HepG2 (cell line): Measurements from ENCODE around the gene PPP1R1B. TPM values are rescaled to one million over a fixed set of nuclear protein-coding genes. Genes with fewer than 3 reads are reported as not detected.

ENCODE experiments used
- BORCS8-MEF2B ChIP-seq: sonication (generic); formaldehyde crosslinking; IDR thresholded peaks from 2 replicates; pipeline ENCODE4 v1.8.0; 2022; ENCODE audit warnings: mild to moderate bottlenecking, missing genetic modification reagents
- CBX2 ChIP-seq, 2 experiments: fragments of 200-600 bp in 1 of 2; sonication (generic); formaldehyde crosslinking in 1 of 2; IDR thresholded peaks; 2 replicates each; pipeline versions ENCODE4 v1.7.0 to v1.8.1; 2018 to 2022; ENCODE audit warnings: low read depth in 2 of 2, low read length in 1 of 2, mild to moderate bottlenecking in 1 of 2, missing genetic modification reagents in 1 of 2
- CCDC6 ChIP-seq: sonication (generic); formaldehyde crosslinking; IDR thresholded peaks from 2 replicates; pipeline ENCODE4 v1.8.1; 2022; ENCODE audit warnings: mild to moderate bottlenecking, missing genetic modification reagents, moderate library complexity
- CERS6 ChIP-seq: sonication (generic); formaldehyde crosslinking; IDR thresholded peaks from 2 replicates; pipeline ENCODE4 v1.5.0; 2020; ENCODE audit warnings: missing genetic modification reagents
- FOXA3 ChIP-seq: IDR thresholded peaks from 2 replicates; pipeline ENCODE4 v1.6.1; 2016; ENCODE audit warnings: missing genetic modification reagents, missing compliant biosample characterization
- GZF1 ChIP-seq: sonication (generic); formaldehyde crosslinking; IDR thresholded peaks from 2 replicates; pipeline ENCODE4 v1.5.1; 2020; ENCODE audit warnings: mild to moderate bottlenecking, missing genetic modification reagents
- HMG20B ChIP-seq: conservative IDR thresholded peaks from 2 replicates; pipeline ENCODE4 v1.6.1; 2016; ENCODE audit warnings: missing genetic modification reagents, missing compliant biosample characterization
- KLF11 ChIP-seq: IDR thresholded peaks from 2 replicates; pipeline ENCODE4 v1.6.1; 2016; ENCODE audit warnings: missing compliant biosample characterization
- MAF1 ChIP-seq: sonication (generic); formaldehyde crosslinking; IDR thresholded peaks from 2 replicates; pipeline ENCODE4 v1.5.0; 2020; ENCODE audit warnings: missing genetic modification reagents, borderline replicate concordance
- MXD1 ChIP-seq: sonication (generic); formaldehyde crosslinking; IDR thresholded peaks from 2 replicates; pipeline ENCODE4 v1.4.0; 2020; ENCODE audit warnings: mild to moderate bottlenecking, missing genetic modification reagents
- MXD3 ChIP-seq: IDR thresholded peaks from 2 replicates; pipeline ENCODE4 v1.6.1; 2016; ENCODE audit warnings: mild to moderate bottlenecking, missing biosample characterization, missing genetic modification reagents
- PHF5A ChIP-seq: IDR thresholded peaks from one replicate; pipeline ENCODE4 v1.6.1; 2018; ENCODE audit warnings: low read depth, missing genetic modification reagents; ENCODE audit not compliant: unreplicated experiment
- RBM39 ChIP-seq: fragments of 200-400 bp; formaldehyde crosslinking; IDR thresholded peaks from one replicate; pipeline ENCODE4 v1.6.1; 2018; ENCODE audit warnings: antibody characterized with exemption, mild to moderate bottlenecking, low read depth, low read length; ENCODE audit not compliant: poor library complexity, severe bottlenecking
- SP1 ChIP-seq, 2 experiments: fragments of 450-650 bp in 1 of 2; sonication (generic) in 1 of 2; formaldehyde crosslinking in 1 of 2; IDR thresholded peaks; 2 replicates each; pipeline versions ENCODE4 v1.4.0 to v1.6.1; 2016 to 2020; ENCODE audit warnings: missing genetic modification reagents in 1 of 2
- TAF15 ChIP-seq: fragments of 200-400 bp; formaldehyde crosslinking; IDR thresholded peaks from one replicate; pipeline ENCODE4 v1.6.1; 2018; ENCODE audit warnings: mild to moderate bottlenecking, low read depth, low read length; ENCODE audit not compliant: poor library complexity, severe bottlenecking
- TEF ChIP-seq: sonication (generic); formaldehyde crosslinking; IDR thresholded peaks from 2 replicates; pipeline ENCODE4 v1.5.0; 2020; ENCODE audit warnings: missing genetic modification reagents
- TP53 ChIP-seq: sonication (generic); formaldehyde crosslinking; conservative IDR thresholded peaks from 2 replicates; pipeline ENCODE4 v1.4.0; 2020; ENCODE audit warnings: missing genetic modification reagents
- YY1 ChIP-seq: IDR thresholded peaks from 2 replicates; pipeline ENCODE4 v1.6.1; 2011; ENCODE audit warnings: low read length, low read depth, moderate library complexity, mild to moderate bottlenecking; ENCODE audit not compliant: insufficient read depth, insufficient replicate concordance
- ZNF124 ChIP-seq: sonication (generic); formaldehyde crosslinking; IDR thresholded peaks from 2 replicates; pipeline ENCODE4 v1.4.0; 2020; ENCODE audit warnings: missing genetic modification reagents
- ZNF383 ChIP-seq: sonication (generic); formaldehyde crosslinking; IDR thresholded peaks from 2 replicates; pipeline ENCODE4 v1.4.0; 2020; ENCODE audit warnings: missing genetic modification reagents, mild to moderate bottlenecking, borderline replicate concordance
- ZNF501 ChIP-seq: sonication (generic); formaldehyde crosslinking; IDR thresholded peaks from 2 replicates; pipeline ENCODE4 v1.5.1; 2020; ENCODE audit warnings: mild to moderate bottlenecking, moderate library complexity, missing genetic modification reagents
- ZNF790 ChIP-seq: sonication (generic); formaldehyde crosslinking; IDR thresholded peaks from 2 replicates; pipeline ENCODE4 v1.8.0; 2022; ENCODE audit warnings: missing genetic modification reagents, mild to moderate bottlenecking, borderline replicate concordance
- ZNF816 ChIP-seq: sonication (generic); formaldehyde crosslinking; IDR thresholded peaks from 2 replicates; pipeline ENCODE4 v1.8.0; 2022; ENCODE audit warnings: missing genetic modification reagents, mild to moderate bottlenecking, borderline replicate concordance
- polyA plus RNA-seq, 8 experiments: library from polyadenylated mRNA; depleted of rRNA in 3 of 8; stranded (reverse) in 7 of 8; unstranded in 1 of 8; fragments of >200 nt; fragmentation: Illumina TruSeq in 4 of 8; extraction: Trizol in 4 of 8; gene quantifications; 2 replicates each; pipeline versions ENCODE4 v1.2.1 to v1.2.3, GENCODE V29; 2011 to 2016; ENCODE audit warnings: low read depth in 4 of 8, missing spikeins in 1 of 8, mixed read lengths in 1 of 8; ENCODE audit not compliant: insufficient read depth in 1 of 8
- total RNA-seq, 5 experiments: library from RNA; depleted of rRNA; stranded (reverse); fragments of >200 nt; fragmentation: Illumina TruSeq; extraction: Trizol; gene quantifications; 2 replicates each; pipeline ENCODE4 v1.2.3, GENCODE V29; 2016; ENCODE audit warnings: low read depth in 1 of 5
- TF ChIP-seq, protein P1 (sequence below): sonication (generic); formaldehyde crosslinking; IDR thresholded peaks from 2 replicates; pipeline ENCODE4 v1.9.0; 2021; ENCODE audit warnings: missing genetic modification reagents, borderline replicate concordance

Gene PPP1R1B
- total and polyA plus RNA-seq, 2 of the 13 experiments (the other 11 are each of a cell fraction or from before 2014, with no cell fraction given): 0.08 TPM; not detected in 1

- TF ChIP-seq ZNF124 (CRISPR knock-in tag) (no peak), CCDC6 (CRISPR knock-in tag) (no peak), GZF1 (no peak), ZNF816 (CRISPR knock-in tag) (no peak), CBX2 (IDR thresholded peaks at IDR 0.05; ENCODE audit: low read depth, low read length) (no peak), CBX2 (CRISPR knock-in tag; IDR thresholded peaks at IDR 0.05; ENCODE audit: low read depth) (no peak; the same call in 1 of the 2 replicates), CERS6 (CRISPR knock-in tag) (no peak), MXD1 (peak; percentile 71; the same call in 1 of the 2 replicates), KLF11 (no peak; the same call in 1 of the 2 replicates), BORCS8-MEF2B (CRISPR knock-in tag) (peak; percentile 73; the same call in 1 of the 2 replicates), FOXA3 (CRISPR knock-in tag) (no peak), YY1 (no peak), TEF (CRISPR knock-in tag) (no peak), TAF15 (peak; percentile 49), PHF5A (CRISPR knock-in tag) (no peak), RBM39 (peak; percentile 40), ZNF501 (peak; percentile 74; the same call in 1 of the 2 replicates), MAF1 (CRISPR knock-in tag) (no peak), SP1 (IDR thresholded peaks at IDR 0.05) (no peak; the same call in 1 of the 2 replicates), SP1 (CRISPR knock-in tag; IDR thresholded peaks at IDR 0.05) (no peak; the same call in 1 of the 2 replicates), ZNF383 (CRISPR knock-in tag) (peak; percentile 88), MXD3 (CRISPR knock-in tag) (no peak), TP53 (CRISPR knock-in tag) (no peak), ZNF790 (no peak), HMG20B (CRISPR knock-in tag) (no peak)
- TF ChIP-seq, protein P1, sequence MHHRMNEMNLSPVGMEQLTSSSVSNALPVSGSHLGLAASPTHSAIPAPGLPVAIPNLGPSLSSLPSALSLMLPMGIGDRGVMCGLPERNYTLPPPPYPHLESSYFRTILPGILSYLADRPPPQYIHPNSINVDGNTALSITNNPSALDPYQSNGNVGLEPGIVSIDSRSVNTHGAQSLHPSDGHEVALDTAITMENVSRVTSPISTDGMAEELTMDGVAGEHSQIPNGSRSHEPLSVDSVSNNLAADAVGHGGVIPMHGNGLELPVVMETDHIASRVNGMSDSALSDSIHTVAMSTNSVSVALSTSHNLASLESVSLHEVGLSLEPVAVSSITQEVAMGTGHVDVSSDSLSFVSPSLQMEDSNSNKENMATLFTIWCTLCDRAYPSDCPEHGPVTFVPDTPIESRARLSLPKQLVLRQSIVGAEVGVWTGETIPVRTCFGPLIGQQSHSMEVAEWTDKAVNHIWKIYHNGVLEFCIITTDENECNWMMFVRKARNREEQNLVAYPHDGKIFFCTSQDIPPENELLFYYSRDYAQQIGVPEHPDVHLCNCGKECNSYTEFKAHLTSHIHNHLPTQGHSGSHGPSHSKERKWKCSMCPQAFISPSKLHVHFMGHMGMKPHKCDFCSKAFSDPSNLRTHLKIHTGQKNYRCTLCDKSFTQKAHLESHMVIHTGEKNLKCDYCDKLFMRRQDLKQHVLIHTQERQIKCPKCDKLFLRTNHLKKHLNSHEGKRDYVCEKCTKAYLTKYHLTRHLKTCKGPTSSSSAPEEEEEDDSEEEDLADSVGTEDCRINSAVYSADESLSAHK (CRISPR knock-in tag): no peak
Observed at GRCh38 chr17:39671651-39672521, 45.1 kb downstream of the PPP1R1B start (continued).
